GM21717 (cell line): ENCODE results near the gene TAF11L14.

Experiments
- ATAC-seq: cut with Tn5 transposase; IDR thresholded peaks from one replicate; pipeline ENCODE4 v1.9.1; 2021; ENCODE audit warnings: mild to moderate bottlenecking, moderate library complexity; ENCODE audit not compliant: unreplicated experiment

The TAF11L14 gene

DNA sequence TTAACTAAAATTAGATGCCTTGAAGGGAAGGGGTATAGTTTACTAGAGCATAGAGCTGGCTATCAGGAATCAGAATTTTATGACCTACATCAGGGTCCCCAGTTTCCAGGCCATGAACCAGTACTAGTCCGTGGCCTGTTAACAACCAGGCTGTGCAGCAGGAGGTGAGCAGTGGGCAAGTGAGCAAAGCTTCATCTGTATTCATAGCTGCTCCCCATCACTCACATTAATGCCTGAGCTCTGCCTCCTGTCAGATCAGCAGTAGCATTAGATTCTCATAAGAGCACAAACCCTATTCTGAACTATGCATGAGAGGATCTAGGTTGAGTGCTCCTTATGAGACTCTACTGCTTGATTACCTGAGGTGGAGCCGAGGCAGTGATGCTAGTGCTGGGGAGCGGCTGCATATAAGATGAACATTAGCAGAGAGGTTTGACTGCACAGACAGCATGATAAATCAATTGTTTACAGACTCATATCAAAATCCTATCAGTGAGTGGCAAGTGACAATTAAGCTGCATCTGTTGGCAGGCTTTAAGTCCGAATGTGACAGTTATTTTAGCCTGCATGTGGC, 44.6 kb downstream of the TAF11L14 start:
- no peak for ATAC-seq

DNA sequence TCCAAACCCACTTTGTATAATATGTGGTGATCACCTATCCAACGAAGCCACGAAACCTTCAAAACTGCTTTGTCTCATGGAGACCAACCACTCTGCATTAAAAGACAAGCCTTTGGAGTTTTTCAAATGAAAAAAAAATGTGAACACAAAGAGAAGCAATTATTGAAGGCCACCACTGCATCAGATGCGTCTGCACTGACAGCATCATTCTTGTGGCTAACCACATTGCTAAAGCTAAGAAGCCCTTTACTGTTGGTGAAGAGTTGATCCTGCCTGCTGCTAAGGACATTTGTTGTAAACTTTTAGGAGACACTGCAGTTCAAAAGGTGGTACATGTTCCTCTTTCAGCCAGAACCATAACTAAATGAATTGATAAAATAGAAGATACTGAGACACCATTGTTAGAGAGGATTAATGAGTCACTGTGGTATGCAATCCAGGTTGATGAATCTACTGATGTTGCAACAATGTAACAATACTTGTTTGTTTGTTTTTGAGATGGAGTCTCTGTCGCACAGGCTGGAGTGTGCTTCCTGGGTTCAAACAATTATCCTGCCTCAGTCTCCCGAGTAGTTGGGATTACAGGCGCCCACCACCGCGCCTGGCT, 45.4 kb downstream of the TAF11L14 start:
- ATAC-seq: no peak

DNA sequence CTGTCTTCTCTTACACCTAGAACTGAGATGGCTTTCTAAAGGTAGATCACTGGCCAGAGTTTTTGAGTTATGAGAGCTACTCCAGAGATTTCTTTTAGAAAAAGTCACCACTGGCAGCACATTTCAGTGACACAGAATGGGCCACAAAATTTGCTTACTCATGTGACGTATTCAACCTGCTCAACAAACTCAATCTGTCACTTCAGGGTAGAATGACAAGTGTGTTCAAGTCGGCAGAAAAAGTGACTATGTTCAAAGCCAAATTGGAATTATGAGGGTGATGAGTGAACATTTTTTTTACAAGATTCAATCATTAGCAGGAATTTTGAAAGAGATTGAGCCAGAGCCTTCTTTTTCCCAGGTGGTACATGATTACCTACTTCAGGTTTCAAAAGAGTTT, 46.5 kb downstream of the TAF11L14 start:
- ATAC-seq: no peak
